HG02571 (cell line): ENCODE results near the gene ZNF20.

Experiments
- ATAC-seq: cut with Tn5 transposase; IDR thresholded peaks from one replicate; pipeline ENCODE4 v1.9.1; 2021; ENCODE audit warnings: mild to moderate bottlenecking, moderate library complexity; ENCODE audit not compliant: unreplicated experiment

ZNF20 gene

DNA sequence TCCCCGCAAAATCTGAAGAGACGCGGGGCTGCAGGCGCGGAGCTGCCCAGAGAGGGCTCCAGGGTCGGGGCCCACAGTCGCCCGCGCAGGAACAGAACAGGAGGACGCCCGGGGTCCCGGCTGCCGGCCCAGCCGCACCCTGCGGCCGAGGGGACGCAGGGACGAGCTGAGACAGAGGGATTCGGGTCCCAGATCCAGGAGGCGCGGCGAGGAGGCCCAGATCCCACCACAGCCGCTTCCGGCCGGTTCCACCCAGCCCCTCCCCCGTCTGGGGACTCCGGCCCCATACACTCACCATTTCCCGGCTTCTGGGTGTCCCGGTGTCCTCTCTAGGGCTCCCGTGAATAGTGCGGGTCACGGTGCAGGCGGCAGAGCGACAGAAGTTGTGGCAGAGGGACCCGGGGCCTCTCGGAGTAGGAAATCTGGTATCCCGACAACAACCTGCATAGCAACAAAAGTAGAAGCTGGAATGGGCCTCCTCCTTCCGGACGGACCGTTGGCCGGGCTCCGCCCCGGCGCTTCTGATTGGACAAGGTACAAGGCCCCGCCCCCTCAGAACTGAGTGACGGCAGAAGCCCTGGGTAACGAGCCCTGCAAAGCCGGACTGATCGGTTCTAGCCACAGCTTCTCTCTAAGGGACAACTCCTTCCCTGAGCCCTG lies at the start of gene ZNF20:
TSS of gene ZNF20 (minus strand) at position 466 of the 660 bp plus-strand sequence. CDS start at position 298, 168 bp downstream.
- peak; percentile 94 for ATAC-seq

GRCh38 chr19:12187625-12188024 lies 47.5 kb upstream of the ZNF20 start:
- no peak for ATAC-seq

DNA sequence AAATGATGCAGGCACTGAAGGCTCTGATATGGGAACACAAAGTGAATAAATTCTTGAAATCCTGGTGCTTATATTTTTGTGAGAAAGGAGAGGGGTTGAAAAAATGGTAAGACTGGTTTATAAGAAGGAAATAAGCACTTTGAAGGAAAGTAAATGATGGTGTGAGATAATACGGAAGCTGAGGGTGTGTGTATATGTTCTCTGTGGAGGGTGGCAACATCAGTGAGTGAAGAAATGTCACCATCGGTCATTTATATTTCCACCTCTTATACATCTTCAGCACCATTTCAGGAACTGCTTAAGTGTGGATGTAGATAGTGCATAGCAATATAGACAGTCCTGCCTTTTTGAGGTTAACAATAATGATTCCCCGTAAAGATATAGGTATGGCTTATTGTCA lies 40.2 kb upstream of the ZNF20 start:
- no peak for ATAC-seq

- ATAC-seq, result no peak
Observed at GRCh38 chr19:12166626-12167025, 26.5 kb upstream of the ZNF20 start.

- ATAC-seq, result no peak
Observed at GRCh38 chr19:12163826-12164225, 23.7 kb upstream of the ZNF20 start.

- ATAC-seq, result peak; percentile 92
Observed at GRCh38 chr19:12162882-12163806, 23.0 kb upstream of the ZNF20 start, which contains the start of gene ZNF136. Gene ZNF136, plus strand, starts transcription at chr19:12163096. Its CDS starts 108 bp downstream, at chr19:12163204.

GRCh38 chr19:12162513-12162881 lies 22.3 kb upstream of the ZNF20 start:
- no peak for ATAC-seq

- no peak for ATAC-seq
Observed at GRCh38 chr19:12159773-12160414, 19.7 kb upstream of the ZNF20 start.

DNA sequence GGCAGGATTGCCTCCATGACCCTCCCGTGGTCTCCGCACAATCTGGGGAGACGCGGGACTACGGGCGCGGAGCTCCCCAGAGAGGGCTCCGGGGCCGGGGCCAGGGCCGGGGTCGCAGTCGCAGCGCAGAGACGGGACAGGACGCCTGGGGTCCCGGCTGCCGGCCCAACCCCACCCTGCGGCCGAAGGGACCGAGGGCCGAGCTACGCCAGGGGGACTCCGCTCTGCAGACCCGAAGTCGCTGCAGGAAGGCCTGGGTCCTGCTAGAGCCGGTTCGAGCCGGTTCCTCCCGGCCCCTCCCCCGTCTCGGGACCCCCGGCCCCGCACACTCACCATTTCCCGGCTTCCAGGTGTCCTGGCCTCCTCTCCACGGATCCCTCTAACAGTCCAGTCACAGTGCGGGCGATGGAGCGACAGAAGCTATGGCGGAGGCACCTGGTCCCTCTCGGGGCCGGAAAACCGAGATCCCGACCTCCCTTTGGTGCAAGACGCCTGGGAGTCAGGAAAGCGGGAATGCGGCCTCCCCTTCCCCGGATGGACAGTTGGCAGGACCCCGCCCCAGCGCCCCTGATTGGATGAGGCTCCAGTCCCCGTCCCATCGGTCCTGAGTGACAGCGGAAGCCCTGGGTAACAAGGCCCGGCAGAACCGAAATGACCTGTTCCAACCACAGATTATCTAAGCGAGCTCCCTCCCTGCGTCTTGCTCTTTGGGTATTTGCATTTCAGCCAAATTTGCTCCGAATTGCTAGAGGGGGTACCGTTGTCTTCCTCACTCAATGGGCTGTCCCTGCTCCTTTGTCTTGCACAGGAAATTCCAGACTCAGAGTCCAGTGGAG lies 16.3 kb upstream of the ZNF20 start, which contains the start of gene ZNF625:
TSS of gene ZNF625 (minus strand) at position 512 of the 836 bp plus-strand sequence. CDS start at position 336, 176 bp downstream.
- peak; percentile 79 for ATAC-seq

DNA sequence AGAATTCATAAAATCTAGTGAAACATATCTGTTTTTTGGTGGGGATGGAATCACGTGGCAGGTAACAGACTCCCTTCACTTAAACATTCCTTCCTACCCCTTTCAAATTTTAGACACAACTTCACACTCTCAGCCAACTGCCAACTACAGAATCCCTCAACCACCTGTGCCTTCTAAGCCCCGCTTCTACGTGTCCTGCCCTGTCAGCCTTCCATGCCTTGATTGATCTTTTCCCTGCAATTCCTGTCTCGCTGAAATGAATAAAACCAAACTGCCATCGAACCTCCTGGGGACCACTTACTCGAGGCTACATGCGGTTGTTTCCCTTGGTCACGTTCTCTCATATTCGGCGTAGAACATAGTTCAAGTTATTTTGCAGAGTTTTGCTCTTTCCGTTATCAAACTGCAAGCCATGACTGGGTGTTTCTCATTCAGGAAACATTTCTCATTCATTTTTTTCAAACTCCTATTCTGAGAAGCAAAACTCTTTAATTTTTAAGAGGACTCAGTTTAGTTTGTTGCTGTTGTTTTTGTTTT lies 15.2 kb upstream of the ZNF20 start:
- ATAC-seq, result no peak

- ATAC-seq, result no peak
Observed at GRCh38 chr19:12145348-12145747, 5.2 kb upstream of the ZNF20 start.

DNA sequence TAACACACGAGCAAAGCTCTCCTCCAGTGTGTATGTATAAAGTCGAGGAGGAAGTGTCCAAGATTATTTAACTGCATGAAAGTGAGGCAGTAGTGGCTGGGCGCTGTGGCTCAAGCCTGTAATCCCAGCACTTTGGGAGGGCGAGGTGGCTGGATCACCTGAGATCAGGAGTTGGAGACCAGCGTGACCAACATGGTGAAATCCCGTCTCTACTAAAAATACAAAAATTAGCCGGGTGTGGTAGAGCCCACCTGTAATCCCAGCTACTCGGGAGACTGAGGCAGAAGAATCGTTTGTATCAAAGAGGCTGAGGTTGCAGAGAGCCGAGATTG lies 1.2 kb upstream of the ZNF20 start:
- ATAC-seq, result no peak

- peak; percentile 49 for ATAC-seq
Observed at GRCh38 chr19:12140545-12141404, 625 bp upstream of the ZNF20 start.

DNA sequence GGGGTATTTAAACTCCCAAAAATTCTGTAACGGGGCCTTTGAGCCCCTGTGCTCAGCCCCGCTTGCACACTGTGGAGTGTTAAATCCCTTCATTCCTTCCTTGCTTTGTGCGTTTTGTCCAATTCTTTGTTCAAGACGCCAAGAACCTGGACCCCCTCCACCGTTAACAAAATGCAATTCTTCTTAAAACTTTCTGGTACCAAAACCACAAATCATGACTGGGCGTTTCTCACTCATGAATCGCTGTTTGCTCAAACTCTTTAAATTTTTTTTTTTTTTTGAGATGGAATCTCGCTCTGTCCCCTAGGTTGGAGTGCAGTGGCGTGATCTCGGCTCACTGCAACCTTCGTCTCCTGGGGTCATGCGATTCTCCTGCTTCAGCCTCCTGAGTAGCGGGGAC lies 881 bp downstream of the ZNF20 start:
- no peak for ATAC-seq

DNA sequence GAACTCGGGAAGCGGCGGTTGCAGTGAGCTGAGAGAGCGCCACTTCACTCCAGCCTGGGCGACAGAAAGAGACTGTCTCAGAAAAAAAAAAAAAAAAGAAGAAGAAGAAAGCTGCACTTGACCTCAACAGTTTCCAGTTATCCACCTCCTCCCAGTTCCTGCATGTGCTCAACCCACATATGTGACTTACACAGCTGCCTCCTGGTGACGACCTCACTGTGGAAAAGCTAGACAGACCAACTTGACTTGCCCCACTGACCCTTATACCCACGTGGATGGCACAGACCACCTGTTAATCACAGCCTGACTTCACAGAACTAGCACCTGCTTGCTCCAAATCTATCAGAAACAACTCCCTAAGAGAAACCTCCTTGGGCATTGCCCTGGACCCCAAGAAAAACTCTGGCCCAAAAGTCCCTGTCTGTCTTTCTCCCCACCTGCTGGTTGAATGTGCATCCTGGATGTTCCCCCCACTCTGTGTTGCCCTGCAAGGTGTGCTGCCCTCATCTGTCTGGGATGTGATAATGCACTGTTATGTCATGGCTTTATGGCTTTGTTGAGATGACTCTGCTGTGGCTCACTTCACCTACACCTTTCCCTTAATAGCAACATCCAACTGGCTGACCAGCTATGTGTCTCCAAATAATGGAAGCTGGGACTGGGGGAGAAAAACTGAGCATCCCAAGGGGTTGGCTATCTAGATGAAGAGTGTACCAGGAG lies 2.8 kb downstream of the ZNF20 start:
- no peak for ATAC-seq

- no peak for ATAC-seq
Observed at GRCh38 chr19:12133069-12133468, 7.1 kb downstream of the ZNF20 start.

GRCh38 chr19:12126707-12127106 lies 13.4 kb downstream of the ZNF20 start:
- no peak for ATAC-seq

DNA sequence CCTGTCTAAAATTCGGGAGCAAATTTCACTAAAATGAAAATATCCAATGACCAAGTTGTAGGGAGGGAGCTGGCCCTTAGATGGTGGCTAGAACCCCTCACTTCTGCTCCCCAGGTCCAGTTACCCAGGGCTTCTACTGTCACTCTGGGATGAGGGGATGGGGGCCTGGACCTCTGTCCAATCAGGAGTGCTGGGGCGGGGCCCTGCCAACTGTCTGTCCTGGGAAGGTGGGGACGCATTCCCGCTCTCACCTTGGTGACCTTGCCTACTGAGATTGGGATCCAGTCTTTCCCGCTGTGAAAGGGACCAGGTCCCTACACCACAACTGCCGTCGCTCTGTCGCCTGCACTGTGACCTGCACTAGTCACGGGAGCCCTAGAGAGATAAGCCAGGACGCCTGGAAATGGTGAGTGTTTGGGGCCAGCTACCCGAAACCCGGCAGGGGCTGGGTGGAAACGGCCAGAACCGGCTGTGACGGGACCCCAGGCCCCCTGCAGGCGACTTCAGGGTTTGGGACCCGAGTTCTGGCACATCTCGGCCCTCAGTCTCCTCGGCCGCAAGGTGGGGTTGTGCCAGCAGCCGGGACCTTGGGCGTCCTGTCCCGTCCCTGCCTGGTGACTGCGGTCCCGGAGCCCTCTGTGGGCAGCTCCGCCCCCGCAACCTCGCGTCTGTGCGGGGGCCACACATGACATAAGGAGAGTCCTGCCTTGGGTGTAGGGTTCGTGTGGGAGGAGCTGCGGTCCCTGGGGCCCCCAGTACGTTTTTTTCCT lies 22.8 kb downstream of the ZNF20 start:
- ATAC-seq, result no peak
